ENCODE results near the gene NHS. TPM values are rescaled to one million over a fixed set of nuclear protein-coding genes. Genes with fewer than 3 reads are reported as not detected.

Gene NHS
- total RNA-seq, 2 donors from 2014 or later: 3.0 to 4.3 TPM

DNA sequence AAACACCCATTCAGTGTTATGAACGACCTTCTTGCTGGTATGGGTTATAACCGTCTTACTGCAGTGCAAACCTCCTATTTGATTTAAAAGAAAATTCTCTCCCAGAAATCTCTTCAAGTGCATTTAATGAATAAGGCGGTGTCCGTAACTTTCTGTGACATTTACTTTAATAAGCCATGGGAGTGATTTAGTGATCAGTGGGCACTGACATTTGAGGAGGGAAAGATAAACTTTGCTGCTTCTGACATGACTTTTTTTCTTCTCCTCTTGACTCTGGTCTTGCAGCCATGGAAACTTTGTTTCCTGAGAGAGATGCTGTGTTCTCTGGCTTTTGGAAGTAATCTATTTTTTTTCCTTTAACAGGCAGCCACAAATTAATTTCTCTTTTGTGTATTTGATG, 106.1 kb downstream of the NHS start:
- no peak for TF ChIP-seq CTCF (IDR thresholded peaks at IDR 0.05)
- Histone ChIP-seq H3K36me3 (no peaks in the 10 kb centered on the region), H3K27ac (no peak overlapping the region), H3K4me3 (no peak overlapping the region), H3K9me3 (no peaks in the 10 kb centered on the region), H3K9ac (ENCODE audit: low read depth in 2 of 2, low read length in 2 of 2) (no peak overlapping the region), H3K4me1 (no peaks in the 10 kb centered on the region), H3K27me3 (no peaks in the 10 kb centered on the region)
- intact Hi-C loops (cut with DNase I): no loop called here
- no peak for DNase-seq

DNA sequence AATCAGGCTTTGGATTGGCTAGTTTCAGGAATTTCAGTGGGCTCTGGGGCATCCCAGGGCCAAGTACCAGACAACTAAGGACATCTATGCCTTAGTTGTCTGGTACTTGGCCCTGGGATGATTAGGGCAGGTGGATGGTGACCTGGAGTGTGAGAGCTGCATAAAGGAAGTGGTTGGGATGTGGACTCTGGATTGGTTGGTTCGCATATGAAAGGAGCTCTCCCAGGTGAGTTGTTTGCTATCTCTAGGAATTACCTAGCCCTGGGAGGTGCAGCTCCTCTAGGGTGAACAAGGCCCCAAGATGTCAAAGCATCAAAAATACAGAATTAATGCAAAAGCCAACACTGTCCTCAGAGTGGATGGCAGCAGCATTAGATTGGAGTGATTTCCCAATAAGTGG, 109.6 kb downstream of the NHS start:
- no peak for TF ChIP-seq CTCF (IDR thresholded peaks at IDR 0.05)
- Histone ChIP-seq H3K36me3 (no peaks in the 10 kb centered on the region), H3K27ac (no peak overlapping the region), H3K4me3 (no peak overlapping the region), H3K27me3 (no peaks in the 10 kb centered on the region), H3K9ac (ENCODE audit: low read depth in 2 of 2, low read length in 2 of 2) (no peak overlapping the region), H3K9me3 (no peaks in the 10 kb centered on the region), H3K4me1 (no peaks in the 10 kb centered on the region)
- DNase-seq: no peak
- intact Hi-C loops (cut with DNase I): no loop called here

DNA sequence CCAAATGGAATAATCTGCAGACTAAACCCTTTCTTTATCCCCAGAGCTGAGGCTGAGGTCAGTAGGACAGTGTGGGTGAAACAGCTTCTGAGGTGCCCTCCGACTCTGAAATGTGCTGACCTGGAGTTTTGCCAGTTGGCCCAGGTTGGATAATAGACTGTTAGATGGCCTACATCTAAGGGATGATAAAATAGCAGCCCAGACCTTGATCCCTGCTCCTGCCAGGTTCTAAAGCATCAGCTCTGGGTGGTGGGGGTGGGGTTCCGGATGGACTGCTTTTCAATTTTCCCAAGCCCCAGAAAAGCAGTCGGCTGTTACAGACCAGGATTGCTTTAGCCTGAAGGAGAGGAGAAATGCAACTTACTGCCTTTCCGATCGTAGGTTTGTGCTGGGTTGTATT, 110.4 kb downstream of the NHS start:
- Histone ChIP-seq H3K36me3 (no peaks in the 10 kb centered on the region), H3K4me3 (no peak overlapping the region), H3K27ac (no peak overlapping the region), H3K9ac (ENCODE audit: low read depth in 2 of 2, low read length in 2 of 2) (no peak overlapping the region), H3K9me3 (no peaks in the 10 kb centered on the region), H3K27me3 (no peaks in the 10 kb centered on the region), H3K4me1 (no peaks in the 10 kb centered on the region)
- intact Hi-C loops (cut with DNase I): no loop called here
- no peak for DNase-seq
- no peak for TF ChIP-seq CTCF (IDR thresholded peaks at IDR 0.05)

GRCh38 chrX:17488036-17488435, 113.0 kb downstream of the NHS start:
- H3K36me3 ChIP-seq: no peaks in the 10 kb centered on the region
- DNase-seq: no peak
- H3K9me3 ChIP-seq: no peaks in the 10 kb centered on the region
- no peak for TF ChIP-seq CTCF (IDR thresholded peaks at IDR 0.05)
- intact Hi-C loops (cut with DNase I): no loop called here
- no peak overlapping the region for H3K9ac ChIP-seq (ENCODE audit: low read depth in 2 of 2, low read length in 2 of 2)
- H3K4me3 ChIP-seq: no peak overlapping the region
- no peak overlapping the region for H3K27ac ChIP-seq
- H3K4me1 ChIP-seq: no peaks in the 10 kb centered on the region
- no peaks in the 10 kb centered on the region for H3K27me3 ChIP-seq

DNA sequence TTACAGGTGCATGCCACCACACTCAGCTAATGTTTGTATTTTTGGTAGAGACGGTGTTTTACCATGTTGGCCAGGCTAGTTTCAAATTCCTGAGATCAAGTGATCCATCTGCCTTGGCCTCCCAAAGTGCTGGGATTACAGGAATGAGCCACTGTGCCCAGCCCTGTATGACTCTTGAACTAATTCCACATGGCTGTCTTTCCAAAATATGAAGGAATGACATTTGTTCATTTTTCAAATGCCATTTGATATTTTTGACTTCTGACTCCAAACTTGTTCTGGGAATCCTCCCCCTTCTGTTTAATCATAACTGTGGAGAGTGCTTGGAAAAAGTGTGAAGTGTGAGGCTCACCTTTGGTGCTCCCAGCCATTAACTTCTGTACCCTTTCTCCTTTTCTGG, 119.2 kb downstream of the NHS start:
- no peak overlapping the region for H3K4me3 ChIP-seq
- no peak overlapping the region for H3K9ac ChIP-seq (ENCODE audit: low read depth in 2 of 2, low read length in 2 of 2)
- H3K4me1 ChIP-seq: no peaks in the 10 kb centered on the region
- intact Hi-C loops (cut with DNase I): no loop called here
- no peak for DNase-seq
- no peaks in the 10 kb centered on the region for H3K36me3 ChIP-seq
- H3K9me3 ChIP-seq: no peaks in the 10 kb centered on the region
- TF ChIP-seq CTCF (IDR thresholded peaks at IDR 0.05): no peak
- no peaks in the 10 kb centered on the region for H3K27me3 ChIP-seq
- H3K27ac ChIP-seq: no peak overlapping the region

DNA sequence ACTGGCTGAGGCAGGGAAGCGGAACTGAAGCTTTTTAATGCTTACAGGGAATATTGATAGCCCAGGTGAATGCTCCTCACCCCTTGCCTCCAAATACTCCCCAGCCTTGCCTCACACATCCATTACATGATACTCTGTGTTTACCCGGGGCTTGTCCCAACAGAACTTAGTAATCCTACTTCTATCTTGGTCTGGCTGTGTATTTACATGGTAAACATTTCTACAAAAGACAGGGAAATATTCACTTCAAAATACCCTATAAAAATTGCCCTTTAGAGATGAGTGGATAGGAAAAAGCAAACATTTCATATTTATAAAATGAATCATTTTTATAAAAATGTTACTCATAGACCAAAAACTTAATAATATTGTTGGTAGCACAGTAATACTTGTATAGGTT, 120.1 kb downstream of the NHS start:
- no peak for DNase-seq
- H3K4me3 ChIP-seq: no peak overlapping the region
- TF ChIP-seq CTCF (IDR thresholded peaks at IDR 0.05): no peak
- no peaks in the 10 kb centered on the region for H3K27me3 ChIP-seq
- no peaks in the 10 kb centered on the region for H3K36me3 ChIP-seq
- H3K9ac ChIP-seq (ENCODE audit: low read depth in 2 of 2, low read length in 2 of 2): no peak overlapping the region
- H3K4me1 ChIP-seq: no peaks in the 10 kb centered on the region
- no peak overlapping the region for H3K27ac ChIP-seq
- no peaks in the 10 kb centered on the region for H3K9me3 ChIP-seq
- intact Hi-C loops (cut with DNase I): no loop called here

Measured in colonic mucosa (tissue), 4 donors.